H9 (cell line): Measurements from ENCODE around the gene ITGA7. TPM values are rescaled to one million over a fixed set of nuclear protein-coding genes. Genes with fewer than 3 reads are reported as not detected.

Experiments used
- DNase-seq: peaks from one replicate; pipeline ENCODE4 v3.0.0-alpha.2; 2017
- H2AFZ ChIP-seq: one replicate; pipeline ENCODE4 v1.6.1; 2013; ENCODE audit warnings: mild to moderate bottlenecking, low read length, control low read depth, moderate library complexity
- H2AK5ac ChIP-seq: 2 replicates; pipeline ENCODE4 v1.6.1; 2013; ENCODE audit warnings: low read length, control low read depth, mixed read lengths; ENCODE audit not compliant: insufficient read length
- H2BK120ac ChIP-seq: one replicate; pipeline ENCODE4 v1.6.1; 2013; ENCODE audit warnings: low read depth, mild to moderate bottlenecking, low read length, control low read depth, inconsistent platforms; ENCODE audit not compliant: poor library complexity, severe bottlenecking
- H2BK12ac ChIP-seq: 2 replicates; pipeline ENCODE4 v1.6.1; 2013; ENCODE audit warnings: low read length, control low read depth, mixed read lengths, low read depth; ENCODE audit not compliant: insufficient read length
- H2BK15ac ChIP-seq: 2 replicates; pipeline ENCODE4 v1.6.1; 2013; ENCODE audit warnings: low read depth, low read length, control low read depth
- H2BK20ac ChIP-seq: one replicate; pipeline ENCODE4 v1.6.1; 2013; ENCODE audit warnings: low read depth, mild to moderate bottlenecking, low read length, control low read depth, inconsistent platforms; ENCODE audit not compliant: poor library complexity, severe bottlenecking
- H2BK5ac ChIP-seq: 2 replicates; pipeline ENCODE4 v1.6.1; 2013; ENCODE audit warnings: low read length, control low read depth, mixed read lengths; ENCODE audit not compliant: insufficient read length
- H3K14ac ChIP-seq: 2 replicates; pipeline ENCODE4 v1.6.1; 2013; ENCODE audit warnings: low read length, control low read depth; ENCODE audit not compliant: insufficient read depth
- H3K18ac ChIP-seq: 2 replicates; pipeline ENCODE4 v1.6.1; 2013; ENCODE audit warnings: low read depth, mild to moderate bottlenecking, mixed read lengths, low read length, control low read depth; ENCODE audit not compliant: insufficient read length
- H3K23ac ChIP-seq: 2 replicates; pipeline ENCODE4 v1.6.1; 2013; ENCODE audit warnings: low read length, control low read depth, mixed read lengths, low read depth; ENCODE audit not compliant: insufficient read length
- H3K23me2 ChIP-seq: 2 replicates; pipeline ENCODE4 v1.6.1; 2013; ENCODE audit warnings: low read depth, mild to moderate bottlenecking, mixed read lengths, low read length, control low read depth; ENCODE audit not compliant: insufficient read length, poor library complexity, severe bottlenecking
- H3K27ac ChIP-seq: 2 replicates; pipeline ENCODE4 v1.5.1; 2013; ENCODE audit warnings: low read length, control low read depth, mixed read lengths, low read depth; ENCODE audit not compliant: insufficient read length
- H3K27me3 ChIP-seq: 2 replicates; pipeline ENCODE4 v1.6.1; 2013; ENCODE audit warnings: low read length, control low read depth, inconsistent platforms; ENCODE audit not compliant: insufficient read depth
- H3K4ac ChIP-seq: 2 replicates; pipeline ENCODE4 v1.6.1; 2013; ENCODE audit warnings: low read depth, mild to moderate bottlenecking, control low read depth, inconsistent platforms, low read length, moderate library complexity
- H3K4me1 ChIP-seq: 2 replicates; pipeline ENCODE4 v1.6.1; 2013; ENCODE audit warnings: low read length, control low read depth, inconsistent platforms; ENCODE audit not compliant: insufficient read depth
- H3K4me2 ChIP-seq: 2 replicates; pipeline ENCODE4 v1.6.1; 2013; ENCODE audit warnings: low read length, control low read depth, mixed read lengths; ENCODE audit not compliant: insufficient read length, insufficient read depth
- H3K56ac ChIP-seq: 2 replicates; pipeline ENCODE4 v1.6.1; 2013; ENCODE audit warnings: low read depth, mild to moderate bottlenecking, mixed read lengths, low read length, control low read depth; ENCODE audit not compliant: insufficient read length
- H3K79me1 ChIP-seq: 2 replicates; pipeline ENCODE4 v1.6.1; 2013; ENCODE audit warnings: low read depth, mild to moderate bottlenecking, moderate library complexity, low read length, control low read depth, inconsistent platforms; ENCODE audit not compliant: insufficient read depth, poor library complexity, severe bottlenecking
- H3K79me2 ChIP-seq: 2 replicates; pipeline ENCODE4 v1.6.1; 2013; ENCODE audit warnings: low read length, control low read depth, inconsistent platforms; ENCODE audit not compliant: insufficient read depth
- H3K9ac ChIP-seq: 2 replicates; pipeline ENCODE4 v1.6.1; 2013; ENCODE audit warnings: low read length, control low read depth, mixed read lengths; ENCODE audit not compliant: insufficient read length; ENCODE audit errors: extremely low read depth
- H3K9me3 ChIP-seq: one replicate; pipeline ENCODE4 v1.6.1; 2013; ENCODE audit warnings: low read depth, low read length, inconsistent platforms; ENCODE audit not compliant: control insufficient read depth
- H3T11ph ChIP-seq: one replicate; pipeline ENCODE4 v1.6.1; 2013; ENCODE audit warnings: mild to moderate bottlenecking, low read length, control low read depth, inconsistent platforms
- H4K20me1 ChIP-seq: one replicate; pipeline ENCODE4 v1.6.1; 2013; ENCODE audit not compliant: control insufficient read depth, insufficient read length, insufficient read depth
- H4K5ac ChIP-seq: 2 replicates; pipeline ENCODE4 v1.6.1; 2013; ENCODE audit warnings: low read depth, mild to moderate bottlenecking, mixed read lengths, low read length, control low read depth; ENCODE audit not compliant: insufficient read length
- H4K8ac ChIP-seq: replicated peaks from 2 replicates; pipeline ENCODE4 v1.6.1; 2013; ENCODE audit warnings: low read length, control low read depth, mixed read lengths, low read depth; ENCODE audit not compliant: insufficient read length
- H4K91ac ChIP-seq: 2 replicates; pipeline ENCODE4 v1.6.1; 2013; ENCODE audit warnings: low read depth, mild to moderate bottlenecking, moderate library complexity, mixed read lengths, low read length, control low read depth; ENCODE audit not compliant: insufficient read length
- H3K27ac Mint-ChIP-seq, 3 experiments: 2 replicates in 2 of 3; 3 replicates in 1 of 3; pipeline ENCODE4 v1.8.0; 2020 to 2021; ENCODE audit warnings: mixed read lengths in 3 of 3, mild to moderate bottlenecking in 1 of 3, moderate library complexity in 1 of 3
- H3K27me3 Mint-ChIP-seq: 2 replicates; pipeline ENCODE4 v1.8.0; 2021; ENCODE audit warnings: low read depth, mild to moderate bottlenecking, moderate library complexity, mixed read lengths
- H3K36me3 Mint-ChIP-seq, 3 experiments: 2 replicates in 2 of 3; 3 replicates in 1 of 3; pipeline ENCODE4 v1.8.0; 2020 to 2021; ENCODE audit warnings: low read depth in 3 of 3, mixed read lengths in 3 of 3; ENCODE audit not compliant: insufficient read depth in 1 of 3
- H3K4me1 Mint-ChIP-seq, 2 experiments: 2 replicates each; pipeline ENCODE4 v1.8.0; 2020; ENCODE audit warnings: mixed read lengths in 2 of 2
- H3K4me3 Mint-ChIP-seq, 2 experiments: 2 replicates in 1 of 2; 3 replicates in 1 of 2; pipeline ENCODE4 v1.8.0; 2020 to 2021; ENCODE audit warnings: mild to moderate bottlenecking in 2 of 2, mixed read lengths in 2 of 2, moderate library complexity in 1 of 2
- H3K9me3 Mint-ChIP-seq, 2 experiments: 2 replicates in 1 of 2; 3 replicates in 1 of 2; pipeline ENCODE4 v1.8.0; 2020; ENCODE audit warnings: mild to moderate bottlenecking in 2 of 2, mixed read lengths in 2 of 2, moderate library complexity in 1 of 2
- CTCF ChIP-seq: fragments of 200-600 bp; sonication (generic); conservative IDR thresholded peaks from 3 replicates; pipeline ENCODE4 v1.8.0; 2021; ENCODE audit warnings: antibody characterized with exemption, mild to moderate bottlenecking
- WGBS: extraction: QIAGEN DNeasy Blood & Tissue Kit; methylation state at CpG from one replicate; pipeline ENCODE4 v1.1.7; 2013; ENCODE audit warnings: missing lambda C conversion rate, low lambda C conversion rate, mixed read lengths; ENCODE audit not compliant: insufficient read length; ENCODE audit errors: extremely low coverage; 5-methylcytosine and 5-hydroxymethylcytosine counted together
- total RNA-seq: library from RNA; stranded (reverse); gene quantifications from 2 replicates; pipeline ENCODE4 v1.2.1, GENCODE V29; 2021

The ITGA7 gene
- total RNA-seq, 1 experiment from 2014 or later, result 119 TPM

DNA sequence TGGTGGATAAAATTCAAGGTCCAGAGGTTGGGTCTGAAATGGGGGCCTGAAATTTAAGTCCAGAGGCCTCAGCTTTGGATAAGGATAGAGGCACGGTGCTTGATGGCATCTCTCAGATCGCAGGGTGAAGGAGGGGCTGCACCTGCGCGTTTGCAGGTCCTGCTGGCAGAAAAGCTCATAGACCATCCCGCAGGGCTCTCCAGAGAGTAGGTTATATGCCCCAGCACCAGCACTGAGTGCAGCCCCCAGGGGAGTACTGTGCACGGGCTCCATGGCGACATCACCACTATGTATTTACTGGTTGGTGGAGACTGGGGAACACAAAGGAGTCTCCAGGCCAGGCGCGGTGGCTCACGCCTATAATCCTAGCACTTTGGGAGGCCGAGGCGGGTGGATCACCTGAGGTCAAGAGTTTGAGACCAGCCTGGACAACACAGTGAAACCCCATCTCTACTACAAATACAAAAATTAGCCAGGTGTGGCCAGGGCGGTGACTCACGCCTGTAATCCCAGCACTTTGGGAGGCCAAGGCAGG lies 25.4 kb upstream of the ITGA7 start:
- Mint-ChIP-seq H3K9me3 (no peaks in the 10 kb centered on the region; a peak in 1 of 5 replicates), H3K27me3 (no peaks in the 10 kb centered on the region; the same call in 1 of the 2 replicates), H3K36me3 (no peaks in the 10 kb centered on the region; a peak in 1 of 7 replicates), H3K4me1 (peaks cover 31 to 37% of the 10 kb centered on the region in 2 experiments), H3K4me3 (no peak overlapping the region), H3K27ac (no peak overlapping the region)
- peaks cover 12% of the 10 kb centered on the region for H3K23me2 ChIP-seq
- no CpG with 5 or more reads among the region's 14 CpGs for WGBS
- H3K4me1 ChIP-seq, result no peaks in the 10 kb centered on the region; the same call in 1 of the 2 replicates
- no peak overlapping the region for H2AFZ ChIP-seq
- H3K23ac ChIP-seq, result no peak overlapping the region
- H3K9me3 ChIP-seq, result no peaks in the 10 kb centered on the region
- H2BK20ac ChIP-seq, result no peak overlapping the region
- no peaks in the 10 kb centered on the region for H3K27me3 ChIP-seq
- no peak overlapping the region for H2BK12ac ChIP-seq
- no peaks in the 10 kb centered on the region; the same call in 1 of the 2 replicates for H3K79me2 ChIP-seq
- no peak overlapping the region for H3K27ac ChIP-seq
- no peak for TF ChIP-seq CTCF
- no peak overlapping the region for H4K8ac ChIP-seq
- no peak overlapping the region for H2BK5ac ChIP-seq
- H3K18ac ChIP-seq, result no peak overlapping the region
- H3K14ac ChIP-seq, result no peak overlapping the region
- H3T11ph ChIP-seq, result no peak overlapping the region
- H3K4me2 ChIP-seq, result no peak overlapping the region
- H4K91ac ChIP-seq, result no peak overlapping the region
- H3K4ac ChIP-seq, result no peak overlapping the region
- H2AK5ac ChIP-seq, result no peak overlapping the region
- H3K9ac ChIP-seq, result no peak overlapping the region
- H4K5ac ChIP-seq, result no peak overlapping the region
- no peak overlapping the region for H2BK120ac ChIP-seq
- peaks cover 2% of the 10 kb centered on the region for H4K20me1 ChIP-seq
- no peak overlapping the region for H3K56ac ChIP-seq
- DNase-seq, result no peak
- no peak overlapping the region for H2BK15ac ChIP-seq
- H3K79me1 ChIP-seq, result no peaks in the 10 kb centered on the region
